Nephron progenitor cell (in vitro differentiated cells): ENCODE data around the gene KIF2A.

Experiments used
- DNase-seq: peaks from one replicate; pipeline ENCODE4 v3.0.0; 2021
- H3K27ac Mint-ChIP-seq: 2 replicates; pipeline ENCODE4 v1.8.0; 2021; ENCODE audit warnings: mild to moderate bottlenecking, moderate library complexity, mixed read lengths
- H3K27me3 Mint-ChIP-seq: 2 replicates; pipeline ENCODE4 v1.8.0; 2021; ENCODE audit warnings: mild to moderate bottlenecking, low read depth, mixed read lengths; ENCODE audit not compliant: poor library complexity
- H3K36me3 Mint-ChIP-seq: 2 replicates; pipeline ENCODE4 v1.8.0; 2021; ENCODE audit warnings: low read depth, mixed read lengths
- H3K4me1 Mint-ChIP-seq: 2 replicates; pipeline ENCODE4 v1.8.0; 2021; ENCODE audit warnings: mixed read lengths
- H3K4me3 Mint-ChIP-seq: 2 replicates; pipeline ENCODE4 v1.8.0; 2021; ENCODE audit warnings: mild to moderate bottlenecking, moderate library complexity, mixed read lengths
- H3K9me3 Mint-ChIP-seq: 2 replicates; pipeline ENCODE4 v1.8.0; 2021; ENCODE audit warnings: mild to moderate bottlenecking, moderate library complexity, mixed read lengths
- TF ChIP-seq, protein P1 (sequence below): fragments of 200-600 bp; sonication (generic); IDR thresholded peaks from 2 replicates; pipeline ENCODE4 v1.5.0; 2021; ENCODE audit warnings: antibody characterized with exemption

KIF2A gene

GRCh38 chr5:62273687-62274086, 32.3 kb upstream of the KIF2A start:
- TF ChIP-seq, protein P1, sequence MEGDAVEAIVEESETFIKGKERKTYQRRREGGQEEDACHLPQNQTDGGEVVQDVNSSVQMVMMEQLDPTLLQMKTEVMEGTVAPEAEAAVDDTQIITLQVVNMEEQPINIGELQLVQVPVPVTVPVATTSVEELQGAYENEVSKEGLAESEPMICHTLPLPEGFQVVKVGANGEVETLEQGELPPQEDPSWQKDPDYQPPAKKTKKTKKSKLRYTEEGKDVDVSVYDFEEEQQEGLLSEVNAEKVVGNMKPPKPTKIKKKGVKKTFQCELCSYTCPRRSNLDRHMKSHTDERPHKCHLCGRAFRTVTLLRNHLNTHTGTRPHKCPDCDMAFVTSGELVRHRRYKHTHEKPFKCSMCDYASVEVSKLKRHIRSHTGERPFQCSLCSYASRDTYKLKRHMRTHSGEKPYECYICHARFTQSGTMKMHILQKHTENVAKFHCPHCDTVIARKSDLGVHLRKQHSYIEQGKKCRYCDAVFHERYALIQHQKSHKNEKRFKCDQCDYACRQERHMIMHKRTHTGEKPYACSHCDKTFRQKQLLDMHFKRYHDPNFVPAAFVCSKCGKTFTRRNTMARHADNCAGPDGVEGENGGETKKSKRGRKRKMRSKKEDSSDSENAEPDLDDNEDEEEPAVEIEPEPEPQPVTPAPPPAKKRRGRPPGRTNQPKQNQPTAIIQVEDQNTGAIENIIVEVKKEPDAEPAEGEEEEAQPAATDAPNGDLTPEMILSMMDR: no peak
- Mint-ChIP-seq H3K4me3 (no peak overlapping the region), H3K36me3 (no peaks in the 10 kb centered on the region), H3K4me1 (peaks cover 4% of the 10 kb centered on the region), H3K27me3 (peaks cover 11% of the 10 kb centered on the region), H3K9me3 (no peaks in the 10 kb centered on the region), H3K27ac (no peak overlapping the region)
- no peak for DNase-seq

- no peak for DNase-seq
- TF ChIP-seq, protein P1: no peak
- no peaks in the 10 kb centered on the region for H3K4me1 Mint-ChIP-seq
These were observed 30.4 kb upstream of the KIF2A start for GRCh38 chr5:62275581-62275980.

DNA sequence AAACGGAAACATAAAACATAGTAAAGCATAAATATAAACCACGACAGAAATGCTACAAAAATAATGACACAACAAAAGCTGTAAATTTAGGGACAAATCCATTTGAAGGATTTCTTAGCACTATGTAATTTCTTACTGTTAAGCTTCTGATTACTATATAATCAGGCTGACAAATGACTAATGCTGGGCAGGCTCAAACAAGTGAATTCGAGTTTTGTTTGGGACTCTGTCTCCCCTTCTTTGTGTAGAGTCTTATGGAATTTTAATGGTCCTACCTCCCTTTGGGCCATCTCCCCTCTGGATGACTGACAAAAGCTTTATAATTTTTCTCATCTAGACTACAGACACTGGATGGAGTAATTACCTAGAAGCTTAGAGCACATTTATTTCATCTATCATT, 24.6 kb upstream of the KIF2A start:
- Mint-ChIP-seq H3K9me3 (peaks cover 10% of the 10 kb centered on the region), H3K27me3 (peaks cover 9% of the 10 kb centered on the region), H3K4me1 (no peaks in the 10 kb centered on the region), H3K4me3 (no peak overlapping the region), H3K36me3 (no peaks in the 10 kb centered on the region), H3K27ac (no peak overlapping the region)
- no peak for DNase-seq
- TF ChIP-seq, protein P1: no peak

More at GRCh38 chr5:62275581-62275980, 30.4 kb upstream of the KIF2A start:
- Mint-ChIP-seq H3K36me3 (no peaks in the 10 kb centered on the region), H3K4me3 (no peak overlapping the region), H3K27ac (no peak overlapping the region), H3K9me3 (no peaks in the 10 kb centered on the region), H3K27me3 (peaks cover 11% of the 10 kb centered on the region)

GRCh38 chr5:62282064-62282463, 23.9 kb upstream of the KIF2A start:
- no peak overlapping the region for H3K4me3 Mint-ChIP-seq
- TF ChIP-seq, protein P1: no peak
- H3K27me3 Mint-ChIP-seq: peaks cover 12% of the 10 kb centered on the region
- H3K36me3 Mint-ChIP-seq: no peaks in the 10 kb centered on the region
- no peaks in the 10 kb centered on the region for H3K4me1 Mint-ChIP-seq
- peaks cover 10% of the 10 kb centered on the region for H3K9me3 Mint-ChIP-seq
- no peak for DNase-seq
- no peak overlapping the region for H3K27ac Mint-ChIP-seq

DNA sequence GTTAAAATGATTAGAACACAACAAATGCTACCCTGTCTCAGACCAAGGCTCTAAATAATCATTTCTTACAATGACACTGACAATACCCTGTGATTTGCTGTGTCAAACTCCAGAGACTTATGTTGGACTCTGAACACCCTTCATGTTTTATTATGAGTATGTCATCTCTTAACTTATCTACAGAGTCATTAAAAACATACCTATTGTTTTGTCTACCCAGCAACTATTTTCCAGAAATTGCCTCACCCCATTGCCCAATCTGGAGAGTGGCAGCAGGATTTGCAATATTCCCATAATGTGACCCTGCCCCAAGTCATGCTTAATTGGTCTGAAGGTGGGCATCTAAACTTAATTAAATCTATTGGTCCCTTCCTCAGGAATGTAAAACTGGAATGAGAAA, 23.0 kb upstream of the KIF2A start:
- no peaks in the 10 kb centered on the region for H3K4me1 Mint-ChIP-seq
- DNase-seq: no peak
- H3K36me3 Mint-ChIP-seq: no peaks in the 10 kb centered on the region
- H3K4me3 Mint-ChIP-seq: no peak overlapping the region
- peaks cover 10% of the 10 kb centered on the region for H3K9me3 Mint-ChIP-seq
- H3K27ac Mint-ChIP-seq: no peak overlapping the region
- TF ChIP-seq, protein P1: no peak
- H3K27me3 Mint-ChIP-seq: peaks cover 9% of the 10 kb centered on the region

GRCh38 chr5:62283861-62284260, 22.1 kb upstream of the KIF2A start:
- no peak overlapping the region for H3K4me3 Mint-ChIP-seq
- no peaks in the 10 kb centered on the region for H3K4me1 Mint-ChIP-seq
- no peak for DNase-seq
- H3K9me3 Mint-ChIP-seq: peaks cover 10% of the 10 kb centered on the region
- no peaks in the 10 kb centered on the region for H3K36me3 Mint-ChIP-seq
- peaks cover 9% of the 10 kb centered on the region for H3K27me3 Mint-ChIP-seq
- H3K27ac Mint-ChIP-seq: no peak overlapping the region
- TF ChIP-seq, protein P1: no peak
